Transverse colon (tissue), 3 donors: ENCODE results near the gene BLVRA.

Experiments used
- CTCF ChIP-seq, 5 experiments: fragments of 200-600 bp in 3 of 5; fragments of 450-650 bp in 2 of 5; sonication (generic) in 3 of 5; IDR thresholded peaks; 1 replicate in 2 of 5; 2 replicates in 3 of 5; pipeline ENCODE4 v1.5.1; 2016 to 2017; ENCODE audit warnings: antibody characterized with exemption in 5 of 5, inconsistent platforms in 3 of 5, mild to moderate bottlenecking in 2 of 5, moderate library complexity in 1 of 5
- EP300 ChIP-seq: sonication (generic); formaldehyde crosslinking; IDR thresholded peaks from one replicate; pipeline ENCODE4 v1.6.1; 2017; ENCODE audit warnings: antibody characterized with exemption, low read depth
- POLR2A ChIP-seq: fragments of 450-650 bp; IDR thresholded peaks from one replicate; pipeline ENCODE4 v1.6.1; 2016; ENCODE audit warnings: antibody characterized with exemption, mild to moderate bottlenecking, moderate library complexity

- no peak for TF ChIP-seq CTCF (IDR thresholded peaks at IDR 0.05)
- TF ChIP-seq EP300, result no peak
- TF ChIP-seq POLR2A, result no peak
Measured at GRCh38 chr7:43754596-43754995, 3.9 kb upstream of the BLVRA start.
